HG02798 (cell line): ENCODE data around the gene CALM3.
A peak's percentile ranks its signal among the peaks of the same experiment; 100 is the strongest.
"Not testable (repeated sequence)": the region's sequence is repeated elsewhere in the genome, so short reads cannot be mapped to it uniquely, and the experiment has no call there.

Experiments
- ATAC-seq: cut with Tn5 transposase; IDR thresholded peaks from one replicate; pipeline ENCODE4 v1.9.1; 2021; ENCODE audit warnings: mild to moderate bottlenecking; ENCODE audit not compliant: unreplicated experiment, poor library complexity

Gene CALM3

GRCh38 chr19:46613525-46613924, 12.4 kb downstream of the CALM3 start:
- no peak for ATAC-seq

GRCh38 chr19:46614114-46614722, 13.1 kb downstream of the CALM3 start:
- peak; percentile 62 for ATAC-seq

DNA sequence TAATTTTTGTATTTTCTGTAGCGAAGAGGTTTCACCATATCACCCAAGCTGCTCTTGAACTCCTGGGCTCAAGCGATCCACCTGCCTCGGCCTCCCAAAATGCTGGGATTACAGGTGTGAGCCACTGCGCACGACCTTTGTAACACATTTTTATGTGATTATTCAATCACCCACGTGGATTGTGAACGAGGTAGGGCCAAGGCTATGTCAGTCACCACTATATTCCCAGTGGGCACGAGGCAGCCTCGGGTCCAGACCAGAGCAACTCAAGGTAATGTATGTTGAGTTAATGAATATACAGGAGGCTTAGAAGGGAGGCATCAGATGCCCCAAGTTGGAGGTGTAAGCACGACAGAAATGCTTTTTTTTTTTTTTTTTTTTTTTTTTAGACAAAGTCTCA, 14.8 kb downstream of the CALM3 start:
- no peak for ATAC-seq

GRCh38 chr19:46616631-46617322, 15.6 kb downstream of the CALM3 start:
- no peak for ATAC-seq

- ATAC-seq = no peak
These were observed 16.5 kb downstream of the CALM3 start for GRCh38 chr19:46617601-46618000.

DNA sequence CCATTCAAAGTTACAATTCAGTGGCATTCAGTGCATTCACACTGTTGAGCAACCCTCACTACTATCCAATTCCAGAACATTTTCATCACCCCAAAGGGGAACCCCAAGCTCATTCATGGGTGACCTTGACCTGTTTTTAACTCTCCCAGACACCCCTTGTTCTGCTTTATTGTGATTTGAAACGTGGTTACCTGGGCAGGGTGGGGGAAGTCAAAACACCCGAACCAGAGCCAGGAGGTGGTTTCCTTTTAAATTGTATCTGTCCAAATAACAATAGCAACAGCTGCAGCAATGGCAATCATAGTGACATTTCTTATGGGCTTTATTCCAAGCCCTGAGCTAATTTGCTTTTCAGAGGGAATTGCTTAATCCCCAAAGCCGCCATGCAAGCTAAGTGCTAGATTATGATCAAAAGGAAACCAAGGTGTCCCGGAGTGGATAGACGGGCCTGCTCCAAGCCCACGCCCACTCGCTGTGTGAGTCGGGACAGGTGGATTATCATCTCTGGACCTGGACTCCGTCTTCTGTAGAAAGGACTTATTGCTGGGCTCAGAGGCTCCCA, 17.6 kb downstream of the CALM3 start:
- ATAC-seq = no peak

DNA sequence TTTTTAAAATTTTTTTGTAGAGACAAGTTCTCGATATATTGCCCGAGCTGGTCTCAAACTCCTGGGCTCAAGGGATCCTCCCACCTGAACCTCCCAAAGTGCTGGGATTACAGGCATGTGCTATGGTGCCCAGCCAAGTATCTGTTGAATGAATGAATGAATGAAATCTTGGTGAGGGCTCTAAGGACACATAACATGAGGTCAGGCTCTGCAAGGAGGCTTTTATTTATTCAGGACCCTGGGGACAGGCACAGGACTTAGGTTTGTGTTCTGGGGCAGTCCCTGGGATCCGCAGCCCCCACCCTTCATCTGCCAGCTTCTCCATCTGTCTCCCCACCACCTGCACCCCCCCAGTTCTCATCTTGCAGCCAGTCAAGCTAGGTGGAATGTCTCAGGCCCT, 19.1 kb downstream of the CALM3 start:
- ATAC-seq = no peak

GRCh38 chr19:46620716-46621115, 19.6 kb downstream of the CALM3 start:
- no peak for ATAC-seq

GRCh38 chr19:46621191-46622117, 20.3 kb downstream of the CALM3 start:
- no peak for ATAC-seq

DNA sequence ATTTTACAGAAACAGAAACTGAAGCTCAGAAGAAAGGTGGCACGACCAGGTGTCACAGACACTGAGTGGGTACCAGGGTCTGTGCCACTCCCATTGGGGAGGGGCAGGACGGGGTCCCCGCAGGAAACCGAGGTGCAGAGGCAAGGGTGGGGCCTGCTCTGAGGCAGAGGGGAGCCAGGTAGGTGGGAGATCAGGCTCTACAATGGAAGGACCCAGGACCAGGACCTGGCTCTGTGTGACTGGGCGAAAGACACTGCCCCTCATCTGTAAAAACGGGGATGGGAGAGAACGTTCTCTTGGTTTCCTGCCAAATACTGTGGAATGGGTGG, 21.0 kb downstream of the CALM3 start:
- no peak for ATAC-seq

DNA sequence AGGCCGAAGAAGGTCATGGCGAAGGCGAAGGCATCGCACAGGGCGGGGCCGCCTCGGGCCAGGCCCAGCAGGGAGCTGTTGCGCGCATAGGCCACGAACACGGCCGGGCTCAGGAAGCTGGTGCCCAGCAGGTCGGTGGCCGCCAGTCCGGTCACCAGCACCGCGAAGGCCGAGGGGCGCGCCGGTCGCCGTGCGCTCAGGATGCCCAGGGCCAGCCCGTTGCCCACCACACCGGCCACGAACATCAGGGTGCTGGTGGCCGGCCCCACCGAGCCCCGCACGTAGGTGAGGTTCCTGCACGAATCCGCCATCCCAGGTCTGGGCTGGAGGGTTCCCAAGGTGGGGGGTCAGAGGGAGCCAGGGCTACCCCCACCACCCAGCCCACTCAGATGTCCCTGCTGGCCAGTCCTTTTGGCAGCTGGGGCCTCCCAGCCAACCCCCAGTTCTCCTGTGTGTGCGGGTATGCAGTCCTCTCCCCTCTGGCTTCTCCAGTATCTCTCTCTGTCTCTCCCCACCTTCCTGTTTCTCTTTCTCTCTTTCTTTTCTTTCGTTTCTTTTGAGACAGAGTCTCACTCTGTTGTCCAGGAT, 22.9 kb downstream of the CALM3 start:
- no peak for ATAC-seq

DNA sequence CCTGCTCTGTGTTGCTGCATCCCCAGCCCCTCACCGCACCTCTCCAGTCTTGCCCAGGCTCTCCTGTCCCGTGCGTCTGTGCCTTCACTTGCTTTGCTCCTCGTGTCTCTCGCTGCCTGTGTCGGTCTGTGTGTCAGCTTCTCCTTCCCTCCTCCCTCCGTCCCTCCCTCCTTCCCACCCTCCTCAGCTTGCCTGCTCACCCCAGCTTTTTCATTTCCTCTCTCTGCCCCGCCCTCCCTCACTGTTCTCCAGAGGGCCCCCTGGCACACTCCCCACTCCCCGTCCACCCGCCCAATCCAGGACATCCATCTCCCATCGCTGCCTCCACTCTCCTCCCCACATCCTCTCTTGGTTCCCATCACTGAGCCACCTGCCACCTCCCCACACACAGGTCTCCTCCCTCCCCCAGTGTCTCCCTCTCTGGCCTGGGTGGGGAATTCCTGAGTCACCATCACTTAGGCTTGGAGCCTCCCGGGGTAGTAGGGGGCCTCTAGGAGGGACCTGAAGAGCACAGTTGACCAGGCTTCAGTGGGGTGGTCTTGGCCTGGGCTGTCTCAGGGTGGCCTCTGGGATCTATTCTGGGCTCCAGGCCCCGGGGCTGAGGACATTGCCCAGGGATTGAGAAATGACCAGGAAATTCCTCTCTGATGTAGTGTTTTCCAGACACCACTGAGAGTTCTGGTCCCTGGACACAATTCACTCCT, 24.0 kb downstream of the CALM3 start, which contains the start of gene PTGIR:
PTGIR (minus strand) TSS at position 132 of the 704 bp plus-strand sequence. CDS start 864 bp downstream, outside the sequence.
- no peak for ATAC-seq

DNA sequence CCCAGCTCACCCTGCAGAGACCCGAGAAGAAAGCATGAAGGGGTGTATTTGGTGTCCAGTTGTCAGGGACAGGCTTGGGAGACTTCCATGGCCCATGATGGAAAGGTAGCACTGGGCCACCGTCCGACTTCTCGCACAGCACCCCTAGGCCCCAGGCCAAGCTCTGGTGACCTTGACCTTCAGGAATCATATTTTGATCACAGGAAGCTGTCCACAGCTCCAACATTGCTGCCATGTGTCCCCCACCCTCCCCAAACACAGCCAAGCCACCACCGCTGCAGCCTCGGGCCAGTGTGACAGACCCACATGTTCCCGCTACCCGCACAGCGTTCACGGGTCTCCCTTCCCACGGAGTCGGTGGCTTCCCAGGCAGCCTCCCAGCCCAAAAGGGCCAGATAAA, 24.6 kb downstream of the CALM3 start:
- no peak for ATAC-seq

- ATAC-seq = no peak
These were observed 25.3 kb downstream of the CALM3 start for GRCh38 chr19:46626446-46626845.

DNA sequence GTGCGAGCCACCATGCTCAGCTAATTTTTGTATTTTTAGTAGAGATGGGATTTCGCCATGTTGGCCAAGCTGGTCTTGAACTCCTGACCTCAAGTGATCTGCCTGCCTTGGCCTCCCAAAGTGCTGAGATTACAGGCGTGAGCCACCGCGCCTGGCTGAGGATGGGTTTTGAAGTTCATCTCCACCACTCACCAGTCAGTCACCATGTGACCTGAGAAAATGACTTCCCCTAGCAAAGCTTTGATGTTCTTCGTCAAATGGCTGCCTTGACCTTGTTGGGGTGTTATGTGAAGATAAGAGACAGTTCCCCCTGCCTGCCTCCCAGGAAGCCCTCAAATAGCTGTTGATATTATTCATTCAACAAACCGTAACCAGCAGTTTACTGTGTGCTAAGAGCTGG, 27.8 kb downstream of the CALM3 start:
- ATAC-seq = not testable (repeated sequence)

- ATAC-seq = no peak
These were observed 28.5 kb downstream of the CALM3 start for GRCh38 chr19:46629546-46630025.

- no peak for ATAC-seq
These were observed 29.6 kb downstream of the CALM3 start for GRCh38 chr19:46630586-46631205.

DNA sequence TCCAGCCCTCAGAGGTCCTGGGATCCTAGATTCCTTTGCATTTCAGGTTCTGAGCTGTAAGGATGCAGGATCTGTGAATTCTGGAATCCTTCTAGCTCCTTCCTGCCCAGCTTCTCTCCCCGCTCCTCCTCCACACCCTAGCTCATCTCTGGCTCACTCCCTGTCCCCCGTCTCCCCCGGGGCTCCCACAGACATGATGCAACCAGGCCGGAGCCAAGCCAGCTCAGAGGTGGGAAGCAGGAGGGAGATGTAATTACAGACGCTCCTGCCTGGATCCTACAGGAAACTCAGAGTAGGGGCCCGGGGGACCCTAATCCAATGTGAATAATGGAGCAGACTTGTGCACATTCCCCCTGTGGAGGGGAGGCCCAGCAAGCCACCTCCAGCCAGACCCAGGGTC, 30.4 kb downstream of the CALM3 start:
- ATAC-seq = no peak

DNA sequence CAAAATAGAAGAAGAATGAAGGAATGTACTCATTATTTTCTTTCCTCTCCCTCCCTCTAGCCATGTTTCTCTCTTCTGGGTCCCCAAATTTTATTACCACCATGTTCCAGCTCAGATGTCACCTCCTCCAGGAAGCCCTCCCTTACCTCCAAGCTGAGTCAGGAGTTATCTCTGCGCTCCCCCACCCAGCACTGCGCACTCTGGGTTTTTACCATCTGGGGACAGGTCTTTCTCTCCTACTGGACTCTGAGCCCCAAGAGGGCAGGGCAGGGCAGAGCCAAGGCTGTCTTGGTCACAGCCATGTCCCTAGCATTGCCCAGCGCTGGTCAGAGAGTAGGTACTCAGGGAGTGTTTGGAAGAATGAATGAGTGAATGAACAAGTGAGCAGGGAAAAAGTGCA, 32.0 kb downstream of the CALM3 start:
- ATAC-seq = no peak
